Left lobe of liver (tissue), 2 donors: ENCODE data around the gene DSTYK. TPM values are rescaled to one million over a fixed set of nuclear protein-coding genes. Genes with fewer than 3 reads are reported as not detected.

ENCODE experiments used
- ATAC-seq: fragments of 200-7000 bp; cut with Tn5 transposase; one replicate; pipeline ENCODE4 v1.9.1; 2020; ENCODE audit warnings: mild to moderate bottlenecking, moderate library complexity
- DNase-seq: peaks from one replicate; pipeline ENCODE4 v3.0.0-alpha.2; 2020; ENCODE audit warnings: low spot score
- total RNA-seq: library from RNA; stranded (reverse); gene quantifications from one replicate; pipeline ENCODE4 v1.2.1, GENCODE V29; 2021
- donor health status: DM: no; HTN: no; CAD: no; lungs with moderate emphysema.
- donor health status: DM: no; HTN: yes; CAD: no.

DSTYK gene, protein sequence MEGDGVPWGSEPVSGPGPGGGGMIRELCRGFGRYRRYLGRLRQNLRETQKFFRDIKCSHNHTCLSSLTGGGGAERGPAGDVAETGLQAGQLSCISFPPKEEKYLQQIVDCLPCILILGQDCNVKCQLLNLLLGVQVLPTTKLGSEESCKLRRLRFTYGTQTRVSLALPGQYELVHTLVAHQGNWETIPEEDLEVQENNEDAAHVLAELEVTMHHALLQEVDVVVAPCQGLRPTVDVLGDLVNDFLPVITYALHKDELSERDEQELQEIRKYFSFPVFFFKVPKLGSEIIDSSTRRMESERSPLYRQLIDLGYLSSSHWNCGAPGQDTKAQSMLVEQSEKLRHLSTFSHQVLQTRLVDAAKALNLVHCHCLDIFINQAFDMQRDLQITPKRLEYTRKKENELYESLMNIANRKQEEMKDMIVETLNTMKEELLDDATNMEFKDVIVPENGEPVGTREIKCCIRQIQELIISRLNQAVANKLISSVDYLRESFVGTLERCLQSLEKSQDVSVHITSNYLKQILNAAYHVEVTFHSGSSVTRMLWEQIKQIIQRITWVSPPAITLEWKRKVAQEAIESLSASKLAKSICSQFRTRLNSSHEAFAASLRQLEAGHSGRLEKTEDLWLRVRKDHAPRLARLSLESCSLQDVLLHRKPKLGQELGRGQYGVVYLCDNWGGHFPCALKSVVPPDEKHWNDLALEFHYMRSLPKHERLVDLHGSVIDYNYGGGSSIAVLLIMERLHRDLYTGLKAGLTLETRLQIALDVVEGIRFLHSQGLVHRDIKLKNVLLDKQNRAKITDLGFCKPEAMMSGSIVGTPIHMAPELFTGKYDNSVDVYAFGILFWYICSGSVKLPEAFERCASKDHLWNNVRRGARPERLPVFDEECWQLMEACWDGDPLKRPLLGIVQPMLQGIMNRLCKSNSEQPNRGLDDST
- total RNA-seq: 2.5 TPM

DNA sequence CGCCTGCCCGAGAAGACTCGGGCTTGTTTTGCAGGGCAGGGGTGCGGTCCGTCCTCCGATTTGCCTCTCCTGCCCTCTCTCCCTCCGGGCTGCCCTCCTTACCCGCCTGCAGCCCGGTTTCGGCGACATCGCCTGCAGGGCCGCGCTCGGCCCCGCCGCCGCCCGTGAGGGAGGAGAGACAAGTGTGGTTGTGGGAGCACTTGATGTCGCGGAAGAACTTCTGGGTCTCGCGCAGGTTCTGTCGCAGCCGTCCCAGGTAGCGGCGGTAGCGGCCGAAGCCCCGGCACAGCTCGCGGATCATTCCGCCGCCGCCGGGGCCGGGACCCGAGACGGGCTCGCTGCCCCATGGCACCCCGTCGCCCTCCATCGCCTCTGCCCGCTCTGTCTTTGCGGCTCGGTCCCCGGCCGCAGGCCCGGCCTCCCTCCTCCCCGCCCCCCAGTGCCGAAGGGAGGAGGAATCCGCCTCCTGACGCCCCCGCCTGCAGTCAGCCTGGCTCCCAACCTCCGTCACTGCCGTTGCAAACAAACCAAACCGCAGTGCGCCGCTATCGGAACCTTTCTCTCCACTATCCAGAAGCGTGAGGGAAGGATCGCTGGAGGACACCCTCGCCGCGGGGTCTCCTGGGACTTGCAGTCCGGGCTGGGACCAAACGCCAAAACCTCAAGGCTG lies at the start of gene DSTYK:
Gene DSTYK, minus strand, starts transcription at position 534 of the 670 bp plus-strand sequence. Its CDS starts 167 bp downstream, at position 367.
- peak; percentile 94 for ATAC-seq
- peak; percentile 94 for DNase-seq

DNA sequence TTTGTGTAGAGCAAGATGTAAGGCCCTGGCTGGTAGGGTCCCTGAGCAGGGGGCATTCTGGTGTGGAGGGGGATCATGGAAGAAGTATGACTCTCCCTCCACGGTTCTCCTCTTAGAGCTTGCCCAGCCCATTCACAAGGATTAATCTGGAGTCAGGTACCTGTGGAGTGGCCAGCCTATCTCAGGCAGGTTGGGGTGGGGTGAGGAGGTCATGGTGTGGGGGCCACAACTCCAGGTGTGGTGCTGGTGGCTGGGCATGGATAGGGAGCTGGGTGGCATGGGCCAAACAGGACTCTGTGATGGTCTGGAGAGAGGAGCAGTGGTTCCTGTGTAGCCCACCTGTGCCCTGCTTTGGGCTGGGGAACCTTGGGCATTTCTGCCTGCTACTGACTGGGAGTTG lies 48.5 kb upstream of the DSTYK start:
- no peak for DNase-seq
- no peak for ATAC-seq

DNA sequence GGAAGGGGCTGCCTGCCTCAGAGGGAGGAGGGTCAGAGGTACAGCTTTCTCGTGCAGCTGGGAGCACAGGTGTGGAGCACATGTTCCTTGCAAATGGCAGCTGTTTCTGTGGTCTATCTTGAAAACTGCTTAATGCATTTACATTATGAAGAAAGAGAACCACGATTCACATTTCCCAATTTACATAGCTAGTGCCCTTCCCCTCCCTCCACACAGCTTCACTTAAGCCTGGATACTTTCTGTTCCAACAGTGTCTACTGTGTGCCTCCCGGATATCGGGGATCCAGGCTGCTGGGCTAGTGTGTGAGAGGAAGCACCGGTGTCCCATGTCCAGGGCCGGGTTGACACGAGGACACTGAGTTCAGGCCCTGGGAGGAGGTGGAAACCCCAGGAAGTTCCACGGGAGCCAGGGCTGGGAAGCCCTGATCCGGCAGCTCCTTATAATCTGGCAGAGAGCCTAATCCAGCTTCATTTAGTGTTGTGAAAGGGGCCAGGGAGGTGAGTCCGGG lies 47.9 kb upstream of the DSTYK start:
- DNase-seq: no peak
- ATAC-seq: peak; percentile 25

DNA sequence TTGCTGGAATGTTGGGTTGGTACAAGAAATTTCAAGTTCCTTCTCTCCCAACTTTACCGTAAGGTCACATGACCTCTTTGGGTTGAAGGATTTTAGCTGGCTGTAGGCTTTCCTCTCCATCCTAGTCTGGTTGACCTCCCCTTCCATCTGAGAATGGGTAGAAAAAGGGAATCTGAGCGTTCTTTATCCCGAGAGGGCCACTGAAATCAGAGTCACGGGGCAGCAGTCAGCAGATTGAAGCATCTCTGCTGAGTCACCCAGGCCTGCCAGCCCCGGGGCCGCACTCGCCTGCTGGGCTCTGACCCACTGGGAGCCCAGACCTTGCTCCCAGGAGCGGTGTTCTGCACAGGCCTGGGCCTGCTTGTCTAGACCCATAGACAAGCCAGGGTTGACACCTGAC lies 47.2 kb upstream of the DSTYK start:
- ATAC-seq: no peak
- DNase-seq: no peak

DNA sequence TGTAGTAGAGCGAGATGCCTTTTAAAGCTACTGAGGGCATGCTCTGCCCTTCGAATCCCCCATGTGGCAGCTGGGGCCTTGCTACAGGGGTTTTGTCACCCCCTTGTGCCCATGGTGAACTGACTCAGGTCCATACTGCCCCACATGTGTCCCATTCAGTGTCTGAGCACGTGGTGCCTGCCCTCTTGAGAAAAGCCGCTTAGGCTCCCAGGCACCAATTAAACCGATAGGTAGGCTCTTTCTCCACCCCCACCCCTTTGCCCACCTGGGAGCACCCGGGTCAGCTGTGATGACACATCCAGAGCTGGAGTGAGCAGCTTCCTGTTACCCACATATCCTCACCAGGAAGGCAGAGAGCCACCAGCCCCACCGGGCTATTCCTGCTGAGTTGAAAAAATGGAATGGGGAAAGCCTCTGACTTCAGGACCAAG lies 46.8 kb upstream of the DSTYK start:
- DNase-seq: no peak
- ATAC-seq: no peak

DNA sequence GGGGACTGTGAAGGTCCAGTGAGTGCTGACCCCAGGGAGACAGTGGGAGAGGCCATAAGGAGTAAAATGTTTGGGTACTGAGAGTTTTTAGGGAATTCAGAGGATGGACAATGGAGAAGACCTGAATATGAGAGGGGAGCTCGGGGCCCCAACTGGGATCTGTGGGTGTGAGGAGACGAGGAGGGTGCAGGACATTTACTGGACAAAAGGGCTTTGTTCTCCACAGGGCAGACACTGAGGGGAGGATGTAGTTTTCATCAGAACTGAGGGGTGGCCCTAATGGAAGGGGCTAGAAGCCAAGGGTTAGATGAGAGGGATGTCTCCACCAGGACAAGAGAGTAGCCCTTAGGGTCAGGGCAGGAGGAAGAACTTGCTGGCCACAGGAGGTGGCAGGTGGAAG lies 46.2 kb upstream of the DSTYK start:
- no peak for ATAC-seq

DNA sequence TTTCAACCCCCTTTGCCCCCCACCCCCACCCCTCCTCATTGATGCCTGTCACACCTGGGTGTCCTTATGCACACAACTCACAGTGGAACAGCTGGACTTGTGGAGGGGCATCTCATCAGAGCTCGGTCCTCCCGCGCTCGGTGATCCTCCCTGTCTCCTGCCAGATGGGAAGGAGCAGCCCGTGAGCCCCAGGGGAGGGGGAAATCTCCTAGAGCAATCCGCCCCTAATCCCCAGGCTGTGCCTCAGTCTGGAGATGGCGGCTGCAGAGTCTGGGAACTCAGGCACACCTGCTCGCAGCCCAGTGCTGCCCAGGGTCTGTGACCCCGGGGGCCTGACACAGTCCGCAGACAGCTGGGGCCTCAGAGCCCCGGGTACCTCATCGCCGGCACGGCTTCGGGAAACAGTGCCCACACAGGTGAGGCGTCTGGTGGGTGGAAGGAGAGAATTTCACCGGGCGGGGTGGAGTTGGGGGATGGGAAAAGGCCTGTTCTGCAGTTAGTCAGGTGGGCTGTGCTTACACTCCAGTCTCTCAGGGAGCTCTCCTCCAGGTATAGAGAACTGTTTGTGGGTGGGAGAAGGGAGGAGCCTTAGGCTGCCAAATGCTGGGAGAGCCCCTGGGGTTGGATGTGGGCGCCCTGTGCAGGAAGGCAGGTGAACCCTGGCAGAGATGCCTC lies 45.6 kb upstream of the DSTYK start:
- ATAC-seq (no peak), DNase-seq (no peak)

More for the DNA sequence above, 46.2 kb upstream of the DSTYK start:
- DNase-seq: no peak

DNA sequence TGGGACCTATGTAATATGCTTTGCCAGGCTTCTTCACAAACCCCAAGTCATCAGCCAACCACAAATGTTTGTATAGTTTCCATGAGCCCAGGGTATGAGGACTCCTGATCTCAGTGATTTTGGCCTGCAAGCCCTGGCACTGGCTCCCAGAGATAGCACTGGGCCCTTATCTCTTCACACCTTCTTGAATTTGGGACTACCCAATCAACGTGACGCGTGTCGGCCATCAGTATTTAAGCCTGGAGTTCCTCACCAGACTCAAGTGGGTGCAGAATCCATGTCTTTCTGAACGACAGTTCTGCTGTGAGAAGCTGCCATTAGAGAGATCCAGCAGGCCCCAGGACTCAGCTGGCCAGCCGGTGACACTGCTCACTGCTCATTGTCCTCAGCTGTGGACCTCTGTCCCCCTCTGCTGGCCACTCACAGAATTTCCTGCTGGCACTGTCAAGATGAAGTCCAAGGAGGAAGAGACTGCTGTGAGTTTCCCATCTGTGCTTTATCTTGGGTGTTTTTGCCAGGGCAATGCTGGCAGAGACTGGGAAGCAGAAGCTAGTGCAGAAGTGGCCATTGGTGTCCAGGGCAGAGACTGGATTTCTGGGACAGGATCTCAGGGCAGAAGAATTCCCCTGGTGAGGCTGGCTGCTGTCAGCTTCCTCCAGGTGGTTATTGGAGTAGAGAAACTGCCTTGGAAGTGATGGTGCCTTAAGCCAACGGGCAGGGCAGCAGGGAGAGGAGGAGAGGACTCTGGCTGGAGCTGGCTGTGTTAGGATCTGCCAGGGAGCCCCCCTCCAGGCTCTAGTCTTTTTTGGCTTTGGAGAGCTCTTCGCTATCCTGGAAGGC lies 44.7 kb upstream of the DSTYK start:
- ATAC-seq (peak; percentile 98), DNase-seq (peak; percentile 88)

DNA sequence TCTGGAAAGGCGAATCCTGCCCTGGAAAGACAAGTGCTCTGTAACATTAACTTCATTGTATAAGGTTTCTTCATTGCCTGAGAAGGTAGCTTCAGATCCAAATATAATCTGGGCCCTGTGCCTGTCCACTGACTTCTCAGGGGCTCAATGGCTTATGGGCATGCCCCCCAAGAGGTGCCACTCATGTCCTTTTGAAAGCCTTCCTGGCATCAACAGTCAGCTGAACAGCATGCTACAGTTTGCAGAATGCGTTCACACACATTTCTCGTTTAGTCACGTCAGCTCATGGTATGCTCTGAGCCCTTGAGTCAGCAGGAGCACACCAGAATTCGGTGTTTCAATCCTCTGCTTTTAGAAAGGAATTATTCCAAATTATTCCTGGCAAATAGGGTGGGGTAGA lies 40.1 kb upstream of the DSTYK start:
- no peak for ATAC-seq
- no peak for DNase-seq

DNA sequence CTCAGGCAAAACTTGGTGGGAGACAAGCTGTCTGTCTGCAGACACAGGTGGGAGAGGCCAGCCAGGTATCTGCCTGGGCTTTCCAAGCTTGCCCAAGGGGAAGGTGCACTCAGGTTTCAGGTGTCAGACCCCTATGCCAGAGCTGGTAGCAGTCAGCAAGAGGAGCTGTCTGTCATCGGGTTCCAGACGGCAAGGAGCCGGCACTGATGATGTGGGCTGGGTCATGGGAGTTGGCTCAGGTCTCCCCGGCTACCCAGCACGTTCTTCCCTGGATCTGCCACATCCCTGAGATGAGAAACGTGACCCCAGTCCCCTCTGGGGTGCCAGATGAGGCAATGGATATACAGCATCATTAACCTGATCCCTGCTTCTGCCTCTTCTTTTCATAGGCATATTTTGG lies 39.2 kb upstream of the DSTYK start:
- ATAC-seq (no peak), DNase-seq (no peak)

DNA sequence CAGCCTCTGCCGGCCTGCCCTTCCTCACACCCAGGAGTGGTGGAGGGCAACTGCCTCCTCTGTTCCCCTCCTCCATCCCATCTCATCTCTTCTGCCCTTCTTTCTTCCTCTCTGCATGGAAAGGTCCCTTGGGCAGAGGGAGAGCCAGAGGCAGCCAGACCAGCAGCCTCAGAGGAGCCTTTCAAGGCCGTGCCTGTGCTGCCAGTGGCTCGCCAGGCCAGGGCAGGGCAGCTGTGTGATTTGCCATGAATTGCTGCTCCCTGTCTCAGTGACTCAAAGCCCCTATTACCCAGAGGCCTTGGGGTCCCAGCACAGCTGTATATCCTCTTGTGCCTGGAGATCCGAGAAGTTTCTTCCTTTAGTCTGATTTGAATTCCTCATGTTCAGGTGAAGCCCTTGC lies 38.1 kb upstream of the DSTYK start:
- ATAC-seq (no peak), DNase-seq (no peak)

DNA sequence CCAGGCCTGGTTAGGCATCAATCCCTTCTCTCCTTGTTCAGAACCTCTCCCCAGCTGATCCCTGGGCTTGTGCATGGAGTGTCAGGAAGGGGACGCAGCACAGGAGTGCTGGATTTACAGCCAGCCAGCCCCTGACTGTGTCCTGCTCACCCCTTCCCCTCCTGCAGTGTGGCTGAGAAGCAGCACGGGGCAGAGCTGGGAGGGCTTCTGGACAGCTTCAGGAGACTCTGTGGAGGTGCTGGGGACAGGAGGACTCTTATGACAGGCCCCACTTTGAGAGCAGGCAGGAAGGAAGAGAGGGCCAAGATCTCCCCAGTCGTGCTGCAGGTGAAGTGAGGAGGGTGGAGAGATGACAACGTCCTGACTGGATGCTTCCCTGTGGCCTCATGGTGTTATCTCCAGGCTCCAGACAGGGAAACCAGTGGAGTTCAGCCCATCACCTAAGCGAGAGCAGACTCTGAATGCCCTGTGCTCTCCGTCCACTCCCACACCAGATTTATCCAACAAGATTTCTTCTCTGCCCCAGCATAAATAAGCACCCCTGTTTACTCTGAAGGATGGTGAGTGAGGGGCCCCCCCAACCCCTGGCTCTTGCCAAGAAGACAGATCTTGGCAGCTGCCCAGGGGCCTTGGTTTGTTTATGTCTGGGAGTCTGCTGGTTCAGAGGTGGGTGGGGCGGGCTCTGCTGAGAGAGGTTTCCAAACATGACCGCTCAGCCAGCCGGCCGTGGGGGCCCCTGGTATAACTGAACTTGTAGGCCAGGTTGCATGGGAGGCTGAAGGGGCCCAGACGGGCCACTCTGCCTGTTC lies 37.5 kb upstream of the DSTYK start:
- no peak for DNase-seq
- ATAC-seq: no peak

DNA sequence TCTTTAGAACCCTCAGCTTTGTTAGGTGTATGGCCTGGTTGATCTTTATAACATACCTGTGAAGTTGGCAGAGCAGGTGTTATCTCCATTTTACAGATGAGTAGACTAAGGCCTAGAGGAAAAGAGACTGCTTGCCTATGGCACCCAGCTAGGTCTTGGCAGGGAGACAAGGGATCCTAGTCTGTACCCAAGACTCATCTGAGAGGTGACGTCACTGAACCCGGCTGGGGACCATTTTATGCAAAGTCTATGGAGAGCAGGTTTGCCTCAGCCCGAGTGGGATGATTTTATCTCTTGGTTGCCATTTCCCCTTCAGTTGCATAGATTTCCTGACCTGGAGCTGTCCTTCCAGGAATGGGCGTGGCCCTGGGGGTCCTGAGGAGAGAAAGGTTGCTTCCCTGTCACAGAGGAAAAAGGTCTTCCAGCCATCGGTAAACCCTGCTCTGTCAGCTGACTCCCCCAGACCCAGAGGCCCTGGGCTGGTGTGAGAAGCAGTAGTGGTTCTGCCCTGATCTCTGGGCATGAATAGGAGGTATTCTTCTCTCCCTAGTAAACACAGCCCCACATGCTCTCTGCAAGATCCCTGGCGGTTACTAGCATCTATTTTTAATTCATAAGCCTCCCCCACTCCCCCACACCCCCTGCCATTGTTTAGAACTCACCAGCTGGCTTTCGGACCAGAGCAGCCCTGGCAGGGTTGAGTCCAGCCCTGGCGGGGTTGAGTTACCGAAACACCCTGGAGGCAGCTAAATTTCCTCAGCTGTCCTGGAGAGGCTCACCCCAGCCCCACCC lies 35.8 kb upstream of the DSTYK start:
- ATAC-seq (no peak), DNase-seq (no peak)

DNA sequence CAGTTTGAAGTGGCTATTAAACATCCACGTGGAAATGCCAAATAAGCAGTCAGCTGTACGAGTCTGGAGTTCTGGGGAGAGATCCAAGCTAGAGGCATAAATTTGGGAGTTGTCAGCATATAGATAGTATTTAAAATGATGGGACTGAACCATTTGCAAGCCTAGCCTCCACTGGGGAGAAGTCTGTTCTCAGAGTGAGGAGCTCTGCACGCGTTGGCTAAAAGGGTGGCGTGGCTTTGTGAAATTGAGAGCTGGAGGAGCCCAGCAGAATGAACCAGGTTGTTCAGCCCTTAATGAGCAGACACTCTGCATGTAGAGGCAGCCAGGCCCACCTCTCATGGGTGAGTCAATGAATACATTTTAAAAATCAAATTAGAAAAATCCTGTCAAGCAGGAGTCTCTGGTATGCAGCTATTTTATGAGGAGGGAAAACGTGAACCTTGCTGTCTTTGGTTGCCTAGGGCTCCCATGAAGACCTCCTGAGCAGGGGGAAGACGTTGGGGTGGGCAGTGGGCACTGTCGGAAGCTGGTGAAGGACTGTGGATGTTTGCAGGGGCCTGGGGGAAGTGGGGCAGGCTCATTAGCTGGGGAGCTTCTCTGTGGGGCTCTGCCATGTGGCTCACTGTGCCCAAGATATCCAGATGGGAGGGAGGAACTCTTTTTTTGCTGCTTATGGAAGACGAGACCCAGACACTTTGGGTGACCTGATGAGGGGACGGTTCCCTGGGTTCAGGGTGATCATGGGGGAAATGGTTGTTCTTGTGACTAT lies 35.0 kb upstream of the DSTYK start:
- DNase-seq (no peak), ATAC-seq (no peak)

DNA sequence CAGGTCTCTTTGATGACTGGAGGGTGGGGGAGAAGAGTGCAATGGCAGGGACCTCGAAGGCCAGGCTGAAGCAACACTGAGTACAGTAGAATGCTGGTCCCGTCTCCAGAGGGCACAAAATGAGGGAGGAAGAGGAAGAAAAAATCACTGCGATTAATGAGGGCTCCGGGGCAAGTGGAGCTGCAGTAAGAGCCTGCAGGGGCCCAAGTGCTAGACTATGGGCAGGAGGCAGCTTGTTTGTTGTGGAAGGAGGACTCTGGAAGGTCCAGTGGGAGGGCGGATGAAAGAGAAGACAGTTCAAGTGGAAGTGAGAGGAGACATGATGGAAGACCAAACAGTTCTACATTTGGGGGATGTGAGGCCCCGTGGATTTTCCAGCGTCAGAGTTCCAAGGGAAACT lies 33.6 kb upstream of the DSTYK start:
- ATAC-seq: no peak
- no peak for DNase-seq

DNA sequence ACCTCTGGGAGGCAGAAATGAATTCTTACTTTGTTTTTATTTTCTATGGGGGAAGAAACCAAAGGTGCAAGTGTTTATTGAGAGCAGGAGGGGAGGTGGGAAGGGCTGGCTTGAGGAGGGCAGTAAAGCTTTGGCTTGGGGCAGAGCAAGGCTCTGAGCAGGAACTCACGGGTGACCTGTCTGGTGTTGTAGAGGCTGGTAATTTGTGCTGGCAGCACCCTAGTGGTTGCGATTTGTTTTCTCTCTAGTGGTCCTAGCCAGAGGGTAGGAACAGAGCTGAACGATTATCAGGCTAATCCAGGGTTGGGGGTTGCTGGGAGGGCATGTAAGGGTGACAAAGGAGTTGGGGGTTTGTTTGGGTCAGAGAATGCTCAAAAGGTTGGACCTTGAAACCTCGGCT lies 32.9 kb upstream of the DSTYK start:
- DNase-seq (no peak), ATAC-seq (no peak)
